Measurements from ENCODE around the gene TLCD4. TPM values are rescaled to one million over a fixed set of nuclear protein-coding genes. Genes with fewer than 3 reads are reported as not detected.

The TLCD4 gene
- total RNA-seq, 1 experiment from 2014 or later: 1.8 TPM

- no peak for TF ChIP-seq CTCF (conservative IDR thresholded peaks at IDR 0.05)
- H3K27ac Mint-ChIP-seq: no peak overlapping the region; a peak in 1 of 7 replicates
- Histone ChIP-seq H3K79me1 (ENCODE audit: insufficient read depth, low read depth, low read length, poor library complexity, severe bottlenecking) (no peaks in the 10 kb centered on the region), H3K18ac (ENCODE audit: insufficient read length, low read depth, low read length) (no peak overlapping the region), H3K27me3 (ENCODE audit: insufficient read depth, low read length) (no peaks in the 10 kb centered on the region), H4K5ac (ENCODE audit: insufficient read length, low read depth, low read length) (no peak overlapping the region), H3K23ac (ENCODE audit: insufficient read length, low read depth, low read length) (no peak overlapping the region), H2BK5ac (ENCODE audit: insufficient read length, low read length) (no peak overlapping the region), H3K9ac (ENCODE audit: extremely low read depth, insufficient read length, low read length) (no peak overlapping the region), H3K79me2 (ENCODE audit: insufficient read depth, low read length) (no peaks in the 10 kb centered on the region), H3T11ph (ENCODE audit: low read length) (no peak overlapping the region), H3K4me1 (ENCODE audit: insufficient read depth, low read length) (no peaks in the 10 kb centered on the region), H4K91ac (ENCODE audit: insufficient read length, low read depth, low read length) (no peak overlapping the region), H3K9me3 (ENCODE audit: control insufficient read depth, low read depth, low read length) (no peaks in the 10 kb centered on the region), H3K4me2 (ENCODE audit: insufficient read depth, insufficient read length, low read length) (no peak overlapping the region), H2AFZ (ENCODE audit: low read length) (no peak overlapping the region), H2BK12ac (ENCODE audit: insufficient read length, low read depth, low read length) (no peak overlapping the region), H2BK20ac (ENCODE audit: low read depth, low read length, poor library complexity, severe bottlenecking) (no peak overlapping the region), H3K27ac (ENCODE audit: insufficient read length, low read depth, low read length) (no peak overlapping the region), H3K14ac (ENCODE audit: insufficient read depth, low read length) (no peak overlapping the region), H4K8ac (replicated peaks; ENCODE audit: insufficient read length, low read depth, low read length) (no peak overlapping the region), H3K23me2 (ENCODE audit: insufficient read length, low read depth, low read length, poor library complexity, severe bottlenecking) (no peaks in the 10 kb centered on the region), H2AK5ac (ENCODE audit: insufficient read length, low read length) (no peak overlapping the region), H3K4ac (ENCODE audit: low read depth, low read length) (no peak overlapping the region), H2BK15ac (ENCODE audit: low read depth, low read length) (no peak overlapping the region), H2BK120ac (ENCODE audit: low read depth, low read length, poor library complexity, severe bottlenecking) (no peak overlapping the region), H3K56ac (ENCODE audit: insufficient read length, low read depth, low read length) (no peak overlapping the region), H4K20me1 (ENCODE audit: control insufficient read depth, insufficient read depth, insufficient read length) (no peaks in the 10 kb centered on the region)
- H3K36me3 Mint-ChIP-seq (ENCODE audit: insufficient read depth in 1 of 3, low read depth in 3 of 3): no peaks in the 10 kb centered on the region
- no peaks in the 10 kb centered on the region for H3K27me3 Mint-ChIP-seq (ENCODE audit: low read depth)
- H3K4me1 Mint-ChIP-seq: peaks cover 4 to 6% of the 10 kb centered on the region in 2 experiments; a peak in 2 of 4 replicates
- DNase-seq: no peak
- no peak overlapping the region for H3K4me3 Mint-ChIP-seq
- H3K9me3 Mint-ChIP-seq: no peaks in the 10 kb centered on the region
- no CpG with 5 or more reads among the region's 4 CpGs for WGBS (ENCODE audit: extremely low coverage, insufficient read length, low lambda C conversion rate)
These were observed 9.7 kb downstream of the TLCD4 start for GRCh38 chr1:95126846-95127245.

Data from H9 (cell line).